OCI-LY7 (cell line): ENCODE data around the gene COL16A1.

Experiments
- CTCF ChIP-seq: fragments of 200-600 bp; sonication (generic); conservative IDR thresholded peaks from 2 replicates; pipeline ENCODE4 v1.5.1; 2014; ENCODE audit warnings: mild to moderate bottlenecking, antibody characterized with exemption, low read length, moderate library complexity, mixed read lengths
- EZH2phosphoT487 ChIP-seq: fragments of 200-600 bp; sonication (generic); IDR thresholded peaks from 2 replicates; pipeline ENCODE4 v1.6.1; 2018; ENCODE audit warnings: low read depth, borderline replicate concordance, mild to moderate bottlenecking, mixed run types, antibody characterized with exemption, low read length, moderate library complexity, mixed read lengths

- no peak for TF ChIP-seq CTCF
- no peak for TF ChIP-seq EZH2phosphoT487
Observed at GRCh38 chr1:31700468-31701090, 3.2 kb downstream of the COL16A1 start.
